GM19467 (cell line): Measurements from ENCODE around the gene IFITM2.
A peak's percentile ranks its signal among the peaks of the same experiment; 100 is the strongest.
"Not testable (repeated sequence)": the region's sequence is repeated elsewhere in the genome, so short reads cannot be mapped to it uniquely, and the experiment has no call there.

Experiments used
- ATAC-seq: cut with Tn5 transposase; IDR thresholded peaks from one replicate; pipeline ENCODE4 v1.9.1; 2021; ENCODE audit warnings: mild to moderate bottlenecking, moderate library complexity; ENCODE audit not compliant: unreplicated experiment

The IFITM2 gene

DNA sequence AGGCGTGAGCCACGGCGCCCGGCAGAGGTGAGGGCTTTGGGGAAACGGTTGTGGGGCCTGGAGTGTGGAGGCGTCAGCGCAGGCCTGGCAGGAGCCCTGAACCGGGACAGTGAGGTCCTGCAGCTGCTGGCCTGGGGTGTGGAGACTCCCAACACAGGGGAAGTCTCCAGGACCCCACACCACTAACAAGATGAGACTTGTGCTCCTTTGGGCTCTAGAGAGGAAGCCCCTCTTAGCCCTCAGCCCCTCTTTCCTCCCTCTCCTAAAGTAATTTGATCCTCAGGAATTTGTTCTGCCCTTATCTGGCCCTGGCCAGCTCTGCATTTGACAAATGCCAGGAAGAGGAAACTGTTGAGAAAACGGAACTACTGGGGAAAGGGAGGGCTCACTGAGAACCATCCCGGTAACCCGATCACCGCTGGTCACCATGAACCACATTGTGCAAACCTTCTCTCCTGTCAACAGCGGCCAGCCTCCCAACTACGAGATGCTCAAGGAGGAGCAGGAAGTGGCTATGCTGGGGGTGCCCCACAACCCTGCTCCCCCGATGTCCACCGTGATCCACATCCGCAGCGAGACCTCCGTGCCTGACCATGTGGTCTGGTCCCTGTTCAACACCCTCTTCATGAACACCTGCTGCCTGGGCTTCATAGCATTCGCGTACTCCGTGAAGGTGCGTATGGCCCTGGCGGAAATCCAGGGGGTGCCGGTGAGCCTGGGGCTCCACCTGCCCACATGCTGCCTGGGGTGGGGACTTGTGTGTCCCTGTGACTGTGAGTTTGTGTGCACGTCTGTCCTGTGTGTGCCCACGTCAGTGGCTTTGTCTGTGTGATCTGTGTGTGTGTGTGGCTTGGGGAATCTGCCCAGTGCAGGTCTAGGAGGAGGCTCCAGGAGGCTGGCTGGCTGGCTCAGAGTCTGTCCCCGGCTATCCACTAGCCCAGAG lies at the start of gene IFITM2:
IFITM2 (plus strand) TSS at position 51 of the 943 bp plus-strand sequence; CDS start at position 428, 377 bp downstream.
- not testable (repeated sequence) for ATAC-seq

DNA sequence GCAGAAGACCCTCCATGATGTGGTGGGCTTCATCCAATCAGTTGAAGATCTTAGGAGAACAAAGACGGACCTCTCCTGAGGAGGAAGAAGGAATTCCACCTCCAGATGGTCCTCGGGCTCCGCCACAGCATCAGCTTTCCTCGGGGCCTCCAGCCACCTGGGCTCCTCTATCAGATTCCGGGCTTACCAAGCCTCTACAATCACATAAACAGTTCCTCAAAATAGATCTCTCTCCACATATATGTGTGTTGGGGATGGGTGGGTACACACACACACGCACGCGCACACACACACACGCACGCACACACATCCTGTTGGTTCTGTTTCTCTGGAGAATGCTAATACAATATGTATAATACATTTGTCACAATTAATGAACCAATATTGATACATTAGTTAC lies 48.2 kb upstream of the IFITM2 start:
- no peak for ATAC-seq

DNA sequence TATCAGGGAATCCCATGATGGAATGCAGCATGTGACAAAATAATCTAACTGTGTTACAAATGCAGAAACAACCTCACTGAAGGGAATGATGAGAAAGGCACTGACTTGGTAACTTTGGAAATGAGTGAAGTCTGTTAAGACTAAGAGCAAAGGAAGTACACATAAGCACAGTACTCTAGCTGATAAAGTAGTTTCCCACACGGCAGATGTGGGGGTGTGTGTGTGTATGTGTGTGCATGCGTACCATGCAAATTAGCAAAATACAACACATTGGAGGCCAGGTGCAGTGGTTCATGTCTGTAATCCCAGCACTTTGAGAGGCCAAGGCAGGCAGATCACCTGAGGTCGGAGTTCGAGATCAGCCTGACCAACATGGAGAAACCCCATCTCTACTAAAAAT lies 46.0 kb upstream of the IFITM2 start:
- ATAC-seq: no peak

GRCh38 chr11:266676-267439 lies 40.8 kb upstream of the IFITM2 start:
- no peak for ATAC-seq

GRCh38 chr11:267491-267994 lies 40.1 kb upstream of the IFITM2 start:
- no peak for ATAC-seq

DNA sequence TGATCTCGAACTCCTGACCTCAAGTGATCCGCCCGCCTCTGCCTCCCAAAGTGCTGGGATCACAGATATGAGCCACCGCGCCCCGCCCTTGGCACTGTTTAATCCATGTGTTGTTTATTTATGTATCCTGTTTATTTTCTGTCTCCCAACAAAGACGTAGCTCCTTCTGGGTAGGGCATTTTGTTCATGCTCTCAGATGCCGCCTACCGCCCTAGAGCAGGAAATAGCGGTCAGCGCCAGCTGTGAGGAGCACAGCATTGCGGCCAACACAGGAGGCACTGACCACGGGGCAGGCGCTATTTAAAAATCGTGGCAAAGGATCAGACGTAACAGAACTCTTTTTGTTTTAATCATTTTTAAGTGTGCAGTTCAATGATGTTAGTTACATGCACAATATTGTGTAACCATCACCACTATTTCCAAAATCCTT lies 38.9 kb upstream of the IFITM2 start:
- peak; percentile 46 for ATAC-seq

GRCh38 chr11:269146-269890 lies 38.3 kb upstream of the IFITM2 start:
- ATAC-seq: peak; percentile 60

GRCh38 chr11:270451-271318 lies 36.9 kb upstream of the IFITM2 start:
- no peak for ATAC-seq

- no peak for ATAC-seq
These were observed 36.3 kb upstream of the IFITM2 start for GRCh38 chr11:271319-271715.

- ATAC-seq: no peak
These were observed 35.3 kb upstream of the IFITM2 start for GRCh38 chr11:272195-272930.

DNA sequence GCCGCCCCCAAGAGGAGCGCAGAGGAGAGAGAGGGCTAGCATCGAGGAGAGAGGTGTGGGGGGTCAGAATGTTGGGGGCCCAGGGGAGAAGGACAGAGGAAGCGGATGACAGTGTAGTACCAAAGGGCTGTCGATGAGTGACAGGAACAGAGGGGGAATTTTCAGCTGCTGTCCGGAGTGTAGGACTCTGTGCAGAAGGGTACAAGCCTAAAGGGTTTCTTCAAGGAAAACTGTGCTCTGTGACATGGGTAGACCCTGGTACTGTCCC lies 34.8 kb upstream of the IFITM2 start:
- ATAC-seq: no peak

- no peak for ATAC-seq
These were observed 31.4 kb upstream of the IFITM2 start for GRCh38 chr11:276219-276618.

- ATAC-seq: no peak
These were observed 29.3 kb upstream of the IFITM2 start, which contains the start of gene NLRP6 for GRCh38 chr11:278001-278951. Gene NLRP6, plus strand, starts transcription at chr11:278407. Its CDS starts 163 bp downstream, at chr11:278570.

- ATAC-seq: no peak
These were observed 28.3 kb upstream of the IFITM2 start for GRCh38 chr11:279040-279965.

- ATAC-seq: no peak
These were observed 27.5 kb upstream of the IFITM2 start for GRCh38 chr11:279966-280705.

DNA sequence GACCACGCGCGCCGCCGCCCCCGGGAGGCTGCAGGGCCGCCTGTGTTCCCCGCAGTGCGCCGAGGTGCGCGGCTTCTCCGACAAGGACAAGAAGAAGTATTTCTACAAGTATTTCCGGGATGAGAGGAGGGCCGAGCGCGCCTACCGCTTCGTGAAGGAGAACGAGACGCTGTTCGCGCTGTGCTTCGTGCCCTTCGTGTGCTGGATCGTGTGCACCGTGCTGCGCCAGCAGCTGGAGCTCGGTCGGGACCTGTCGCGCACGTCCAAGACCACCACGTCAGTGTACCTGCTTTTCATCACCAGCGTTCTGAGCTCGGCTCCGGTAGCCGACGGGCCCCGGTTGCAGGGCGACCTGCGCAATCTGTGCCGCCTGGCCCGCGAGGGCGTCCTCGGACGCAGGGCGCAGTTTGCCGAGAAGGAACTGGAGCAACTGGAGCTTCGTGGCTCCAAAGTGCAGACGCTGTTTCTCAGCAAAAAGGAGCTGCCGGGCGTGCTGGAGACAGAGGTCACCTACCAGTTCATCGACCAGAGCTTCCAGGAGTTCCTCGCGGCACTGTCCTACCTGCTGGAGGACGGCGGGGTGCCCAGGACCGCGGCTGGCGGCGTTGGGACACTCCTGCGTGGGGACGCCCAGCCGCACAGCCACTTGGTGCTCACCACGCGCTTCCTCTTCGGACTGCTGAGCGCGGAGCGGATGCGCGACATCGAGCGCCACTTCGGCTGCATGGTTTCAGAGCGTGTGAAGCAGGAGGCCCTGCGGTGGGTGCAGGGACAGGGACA lies 26.7 kb upstream of the IFITM2 start:
- ATAC-seq: no peak
